GM12874 (cell line): ENCODE measurements around the gene HDAC8.

ENCODE experiments used
- CTCF ChIP-seq: IDR thresholded peaks from 2 replicates; pipeline ENCODE4 v1.5.1; 2011; ENCODE audit warnings: low read depth, mild to moderate bottlenecking, control low read depth, low read length, moderate library complexity; ENCODE audit not compliant: insufficient read depth

HDAC8 gene

GRCh38 chrX:72572248-72573157, at the start of gene HDAC8:
TSS of gene HDAC8 (minus strand) at chrX:72572843. CDS start at chrX:72572761, 82 bp downstream.
- no peak for TF ChIP-seq CTCF

- no peak for TF ChIP-seq CTCF
Observed at GRCh38 chrX:72621625-72622485, 49.2 kb upstream of the HDAC8 start.

GRCh38 chrX:72621163-72621562, 48.5 kb upstream of the HDAC8 start:
- TF ChIP-seq CTCF = no peak

GRCh38 chrX:72620550-72621145, 48.0 kb upstream of the HDAC8 start:
- TF ChIP-seq CTCF = no peak

- no peak for TF ChIP-seq CTCF
Observed at GRCh38 chrX:72609313-72609712, 36.7 kb upstream of the HDAC8 start.

GRCh38 chrX:72604705-72605104, 32.1 kb upstream of the HDAC8 start:
- no peak for TF ChIP-seq CTCF

- no peak for TF ChIP-seq CTCF
Observed at GRCh38 chrX:72604112-72604511, 31.5 kb upstream of the HDAC8 start.
